ENCODE data around the gene THRA. TPM values are rescaled to one million over a fixed set of nuclear protein-coding genes. Genes with fewer than 3 reads are reported as not detected.

THRA gene
- total and polyA plus RNA-seq, 5 donors, result 73.3 to 99.5 (median 92.4) TPM

Small RNA genes lying within 50 kb of the gene (microRNA-seq; reads per million reads assigned to microRNA genes)
- 0 reads per million in 2 donors for gene MIR6884

Other genes starting within 250 kb of the THRA start
- gene IKZF3, start 198.7 kb upstream of the THRA start, total RNA-seq, result 1 to 10 TPM in 1 of 4 donors, under 1 TPM in 3; 0.28 to 1.3 (median 0.71) TPM
- gene IKZF3, start 198.7 kb upstream of the THRA start, polyA plus RNA-seq, result 0.14 TPM
- gene ZPBP2, start 194.8 kb upstream of the THRA start, total RNA-seq, result not detected
- gene ZPBP2, start 194.8 kb upstream of the THRA start, polyA plus RNA-seq, result not detected
- gene GSDMB, start 144.3 kb upstream of the THRA start, total RNA-seq, result 1 to 10 TPM; 1.9 to 2.9 (median 2.4) TPM
- 1.8 TPM for gene GSDMB, start 144.3 kb upstream of the THRA start, polyA plus RNA-seq
- gene ORMDL3, start 135.4 kb upstream of the THRA start, total RNA-seq, result 10 to 100 TPM; 37.0 to 42.3 (median 39.3) TPM
- gene ORMDL3, start 135.4 kb upstream of the THRA start, polyA plus RNA-seq, result 46.6 TPM
- gene LRRC3C, start 135.2 kb upstream of the THRA start, total RNA-seq, result not detected
- gene LRRC3C, start 135.2 kb upstream of the THRA start, polyA plus RNA-seq, result not detected
- gene GSDMA, start 100.0 kb upstream of the THRA start, total RNA-seq, result under 1 TPM in 3 of 4 donors, not detected in 1; 0.29 to 0.97 (median 0.53) TPM
- not detected for gene GSDMA, start 100.0 kb upstream of the THRA start, polyA plus RNA-seq
- gene PSMD3, start 82.2 kb upstream of the THRA start, total RNA-seq, result 10 to 100 TPM; 80.0 to 83.1 (median 81.1) TPM
- gene PSMD3, start 82.2 kb upstream of the THRA start, polyA plus RNA-seq, result 85.8 TPM
- under 1 TPM in 2 of 4 donors, not detected in 2; 0.40 to 0.58 TPM for gene CSF3, start 47.5 kb upstream of the THRA start, total RNA-seq
- 0.97 TPM for gene CSF3, start 47.5 kb upstream of the THRA start, polyA plus RNA-seq
- gene MED24, start 8.6 kb upstream of the THRA start, total RNA-seq, result 10 to 100 TPM; 54.3 to 60.5 (median 54.7) TPM
- 45.1 TPM for gene MED24, start 8.6 kb upstream of the THRA start, polyA plus RNA-seq
- 10 to 100 TPM; 10.2 to 25.1 (median 18.8) TPM for gene NR1D1, start 37.6 kb downstream of the THRA start, total RNA-seq
- gene NR1D1, start 37.6 kb downstream of the THRA start, polyA plus RNA-seq, result 12.3 TPM
- 10 to 100 TPM; 53.6 to 57.3 (median 55.2) TPM for gene MSL1, start 59.0 kb downstream of the THRA start, total RNA-seq
- 44.8 TPM for gene MSL1, start 59.0 kb downstream of the THRA start, polyA plus RNA-seq
- 10 to 100 TPM; 50.2 to 56.7 (median 50.7) TPM for gene CASC3, start 77.6 kb downstream of the THRA start, total RNA-seq
- 23.4 TPM for gene CASC3, start 77.6 kb downstream of the THRA start, polyA plus RNA-seq
- gene RAPGEFL1, start 114.5 kb downstream of the THRA start, total RNA-seq, result 1 to 10 TPM; 2.7 to 5.6 (median 4.1) TPM
- gene RAPGEFL1, start 114.5 kb downstream of the THRA start, polyA plus RNA-seq, result 3.8 TPM
- gene WIPF2, start 156.3 kb downstream of the THRA start, total RNA-seq, result 10 to 100 TPM; 11.1 to 14.6 (median 13.5) TPM
- gene WIPF2, start 156.3 kb downstream of the THRA start, polyA plus RNA-seq, result 8.2 TPM
- gene CDC6, start 224.9 kb downstream of the THRA start, total RNA-seq, result 1 to 10 TPM; 1.0 to 1.8 (median 1.3) TPM
- 0.36 TPM for gene CDC6, start 224.9 kb downstream of the THRA start, polyA plus RNA-seq
- 10 to 100 TPM; 26.2 to 39.0 (median 29.1) TPM for gene RARA, start 246.2 kb downstream of the THRA start, total RNA-seq
- gene RARA, start 246.2 kb downstream of the THRA start, polyA plus RNA-seq, result 28.3 TPM